T-helper 1 cell treated with Interleukin-12 subunit alpha and Interleukin-12 subunit beta and Interleukin-4 antibody, amounts not matched to agents 30 ng/mL and 1 ng/mL, for 36 hours (primary cell): ENCODE measurements around the gene MYL3. TPM values are rescaled to one million over a fixed set of nuclear protein-coding genes. Genes with fewer than 3 reads are reported as not detected.
"Not testable (repeated sequence)": the region's sequence is repeated elsewhere in the genome, so short reads cannot be mapped to it uniquely, and the experiment has no call there.

Source experiments
- intact Hi-C: fragments of 100-400 bp; cut with micrococcal nuclease; formaldehyde crosslinking; loops from one replicate; pipeline ENCODE4 v1.15.1; 2024
- total RNA-seq: library from RNA; stranded (reverse); gene quantifications from 2 replicates; pipeline ENCODE4 v1.2.3, GENCODE V29; 2022

Gene MYL3
- total RNA-seq, 1 donor from 2014 or later = not detected

DNA sequence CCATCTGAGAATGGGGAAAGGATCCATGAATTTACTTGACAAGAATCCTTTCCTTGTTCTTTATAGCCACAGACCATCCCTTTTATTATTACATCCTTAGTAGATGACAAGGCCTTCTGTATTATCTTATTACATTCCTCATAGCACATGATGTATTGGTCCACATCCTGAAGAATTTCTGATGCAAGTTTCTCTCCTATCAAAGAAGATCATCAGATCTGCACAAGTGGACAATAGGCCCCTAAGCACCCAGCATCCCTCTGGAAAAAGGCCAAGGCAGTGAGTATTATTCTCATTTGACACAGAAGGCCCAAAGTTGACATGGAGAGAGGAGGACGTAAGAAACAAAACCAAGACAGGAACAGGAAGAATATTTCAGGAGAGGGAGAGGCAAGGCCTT, 31.4 kb downstream of the MYL3 start:
- intact Hi-C loops = no loop called here

DNA sequence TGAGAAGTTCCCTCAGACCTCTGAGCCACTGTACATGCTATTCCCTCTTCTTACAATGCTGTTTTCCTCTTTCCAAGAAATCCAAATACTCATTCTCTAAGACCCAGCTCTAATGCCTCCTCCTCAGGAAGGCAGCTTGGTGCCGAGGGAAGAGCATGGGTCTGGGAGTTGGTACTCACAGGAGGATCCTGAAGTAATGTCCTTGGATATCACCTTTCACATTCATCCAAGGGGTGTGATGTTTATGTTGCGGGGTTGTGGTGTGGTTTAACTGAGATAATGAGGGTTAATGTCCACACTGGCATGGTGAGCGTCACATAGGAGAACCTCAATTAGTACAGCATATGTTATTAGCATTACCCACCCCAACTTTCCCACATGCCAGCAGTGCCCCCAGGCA, 31.9 kb downstream of the MYL3 start:
- intact Hi-C loops = no loop called here

- intact Hi-C loops = no loop called here
These were observed 32.4 kb downstream of the MYL3 start for GRCh38 chr3:46830801-46831200.

- intact Hi-C loops = no loop called here
These were observed 33.5 kb downstream of the MYL3 start for GRCh38 chr3:46829699-46830208.

- intact Hi-C loops = no loop called here
These were observed 37.8 kb downstream of the MYL3 start for GRCh38 chr3:46825450-46825849.

DNA sequence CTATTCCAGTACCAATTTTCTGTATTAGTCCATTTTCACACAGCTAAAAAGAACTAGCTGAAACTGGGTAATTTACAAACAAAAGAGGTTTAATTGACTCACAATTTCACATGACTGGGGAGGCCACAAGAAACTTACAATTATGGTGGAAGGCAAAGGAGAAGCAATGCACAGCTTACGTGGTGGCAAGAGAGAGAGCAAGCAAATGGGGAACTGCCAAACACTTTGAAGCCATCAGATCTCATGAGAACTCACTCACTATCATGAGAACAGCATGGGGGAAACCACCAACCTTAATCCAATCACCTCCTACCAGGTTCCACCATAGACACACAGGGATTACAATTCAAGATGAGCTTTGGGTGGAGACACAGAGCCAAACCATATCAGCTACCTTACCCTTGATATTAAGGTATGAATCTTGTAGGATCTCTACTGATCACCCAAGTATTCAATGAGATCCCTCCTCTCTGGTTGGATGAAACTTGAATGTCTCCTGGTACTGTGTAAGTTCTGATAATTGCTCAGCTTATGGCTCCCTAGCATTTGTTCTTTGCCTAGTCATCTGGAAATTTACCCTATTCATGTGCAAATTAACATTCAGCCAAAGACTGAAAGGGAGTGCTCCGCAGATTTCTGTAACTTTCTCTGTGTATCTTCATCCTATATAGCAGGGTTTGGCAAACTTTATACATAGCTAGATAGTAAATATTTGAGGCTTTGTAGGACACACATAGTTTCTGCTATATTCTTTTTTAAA, 38.9 kb downstream of the MYL3 start:
- intact Hi-C loops = no loop called here

DNA sequence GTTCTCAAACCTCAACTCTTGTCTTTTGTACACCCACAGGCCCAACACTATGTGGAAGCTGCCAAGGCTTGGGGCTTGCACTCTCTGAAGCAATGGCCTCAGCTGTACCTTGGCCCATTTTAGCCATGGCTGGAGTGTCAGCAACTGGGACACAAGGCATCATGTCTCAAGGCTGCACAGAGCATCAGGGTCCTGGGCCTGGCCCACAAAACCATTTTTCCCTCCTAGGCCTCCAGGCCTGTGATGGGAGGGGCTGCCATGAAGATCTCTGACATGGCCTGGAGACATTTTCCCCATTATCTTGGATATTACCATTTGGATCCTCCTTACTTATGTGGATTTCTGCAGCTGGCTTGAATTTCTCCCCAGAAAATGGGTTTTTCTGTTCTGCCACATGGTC, 39.9 kb downstream of the MYL3 start:
- intact Hi-C loops = not testable (repeated sequence)

- intact Hi-C loops = no loop called here
These were observed 41.7 kb downstream of the MYL3 start for GRCh38 chr3:46821553-46821952.

GRCh38 chr3:46820852-46821251, 42.4 kb downstream of the MYL3 start:
- intact Hi-C loops = no loop called here

- intact Hi-C loops = loop anchor here (1.0 kb wide), 1 partner anchor 119 kb away; the partner anchor contains the start of gene ALS2CL
These were observed 50.9 kb downstream of the MYL3 start for GRCh38 chr3:46812237-46812791.

- intact Hi-C loops = loop anchor here (1.0 kb wide), 1 partner anchor 118 kb away; the partner anchor contains the start of gene ALS2CL
These were observed 51.5 kb downstream of the MYL3 start for GRCh38 chr3:46811615-46812236.

- intact Hi-C loops = not testable (repeated sequence)
These were observed 54.5 kb downstream of the MYL3 start for GRCh38 chr3:46808766-46809165.

Other genes starting within 250 kb of the MYL3 start
- gene ALS2CL, start 169.8 kb downstream of the MYL3 start, total RNA-seq = 1.6 and 1.9 TPM in 2 replicates
- gene TMIE, start 162.1 kb downstream of the MYL3 start, total RNA-seq = not detected in 2 replicates
- not detected in 2 replicates for gene PRSS50, start 145.6 kb downstream of the MYL3 start, total RNA-seq
- not detected in 2 replicates for gene PTH1R, start 14.3 kb upstream of the MYL3 start, total RNA-seq
- gene CCDC12, start 113.3 kb upstream of the MYL3 start, total RNA-seq = 62.3 and 62.5 TPM in 2 replicates
- gene NBEAL2, start 116.2 kb upstream of the MYL3 start, total RNA-seq = 299 and 303 TPM in 2 replicates